ENCODE results near the gene ASMTL.
"Not testable (repeated sequence)": the region's sequence is repeated elsewhere in the genome, so short reads cannot be mapped to it uniquely, and the experiment has no call there.

The ASMTL gene

DNA sequence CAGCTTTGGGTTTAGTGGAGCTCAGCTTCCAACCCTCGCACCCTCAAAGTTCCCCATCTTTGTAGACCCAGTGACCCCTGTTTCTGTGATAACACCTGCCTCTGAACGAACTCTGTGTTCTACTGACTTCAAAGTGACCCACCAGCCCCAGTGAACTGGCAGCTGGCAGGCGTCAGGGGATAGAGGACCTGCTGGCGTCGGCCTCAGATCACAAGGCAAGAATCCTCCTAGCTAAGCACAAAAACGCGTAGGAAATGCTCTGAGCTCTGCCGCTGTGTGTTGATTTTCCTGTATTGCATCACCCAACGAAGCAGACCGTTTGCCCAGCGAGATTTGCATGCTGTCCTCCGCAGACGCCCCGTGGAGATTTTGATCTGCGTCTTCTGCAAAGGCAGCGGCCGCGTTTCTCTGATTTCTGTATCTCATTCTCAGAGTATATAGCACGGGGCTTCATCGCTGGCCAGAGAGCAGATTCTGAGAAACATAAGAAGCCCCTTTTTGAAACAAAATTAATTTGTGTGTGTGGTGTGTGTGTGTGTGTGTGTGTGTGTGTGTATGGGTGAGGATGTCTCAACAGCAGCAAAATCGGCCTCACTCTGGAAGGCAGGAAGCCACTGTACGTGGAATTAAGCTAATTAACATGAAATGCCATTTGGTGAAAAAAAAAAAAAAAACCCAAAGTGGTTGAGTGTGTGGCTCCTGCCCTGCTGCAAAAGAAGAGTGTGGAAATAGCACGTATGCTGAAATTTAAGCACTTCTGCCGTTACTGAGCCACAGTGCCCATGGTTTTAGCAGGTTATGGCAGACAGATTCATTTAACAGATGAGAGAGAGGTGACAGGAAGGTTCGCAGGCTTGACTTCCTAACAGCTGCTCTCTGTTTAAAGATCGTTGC, 29.2 kb upstream of the ASMTL start:
- peak; percentile 64 for DNase-seq

GRCh38 chrX:1480082-1480785, 27.5 kb upstream of the ASMTL start:
- no peak for DNase-seq

DNA sequence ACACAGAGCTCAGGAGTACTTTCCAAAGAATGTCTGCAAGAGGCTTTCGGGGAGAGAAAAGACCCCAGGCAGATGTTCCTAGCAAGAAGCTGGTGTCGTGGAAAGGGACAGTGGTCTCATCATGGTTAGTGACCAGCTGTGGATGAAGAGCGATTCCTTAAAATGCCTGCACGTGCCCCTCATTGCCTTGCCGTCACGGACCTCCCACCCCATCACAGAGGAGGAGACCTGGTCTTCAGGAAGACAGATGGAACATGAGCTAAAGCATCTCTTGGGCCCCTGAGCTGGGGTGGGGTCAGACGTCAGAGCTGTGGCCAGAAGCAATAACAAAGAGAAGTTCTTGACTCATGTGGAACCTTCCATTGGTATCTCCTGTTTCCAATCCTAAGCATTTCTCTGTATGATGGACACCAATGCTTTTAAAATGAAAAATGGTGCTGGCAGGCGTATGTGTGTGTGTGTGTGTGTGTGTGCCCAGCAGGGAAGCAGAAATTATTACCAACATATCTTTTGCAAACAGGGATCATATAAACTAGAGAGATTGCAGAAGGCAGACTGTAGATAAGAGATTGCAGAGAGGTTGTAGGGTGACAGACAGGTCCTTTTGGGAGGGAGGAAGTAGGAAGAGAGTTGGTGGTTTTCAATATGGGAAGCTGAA, 25.2 kb upstream of the ASMTL start:
- no peak for DNase-seq

GRCh38 chrX:1477229-1477628, 24.5 kb upstream of the ASMTL start:
- no peak for DNase-seq

DNA sequence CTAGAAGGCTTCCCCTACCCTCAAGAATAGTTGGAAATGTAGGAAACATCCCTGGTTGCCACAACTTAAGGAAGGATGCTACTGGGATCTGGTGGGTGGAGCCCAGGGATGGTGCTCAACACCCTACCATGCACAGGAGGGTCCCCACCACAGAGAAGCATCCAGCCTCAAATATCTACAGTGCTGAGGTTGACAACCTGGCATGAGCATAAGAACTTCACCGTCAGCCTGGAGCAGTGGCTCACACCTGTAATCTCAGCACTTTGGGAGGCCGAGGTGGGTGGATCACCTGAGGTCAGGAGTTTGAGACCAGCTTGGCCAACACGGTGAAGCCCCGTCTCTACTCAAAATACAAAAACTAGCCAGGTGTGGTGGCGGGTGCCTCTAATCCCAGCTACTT, 24.0 kb upstream of the ASMTL start:
- DNase-seq, result no peak

DNA sequence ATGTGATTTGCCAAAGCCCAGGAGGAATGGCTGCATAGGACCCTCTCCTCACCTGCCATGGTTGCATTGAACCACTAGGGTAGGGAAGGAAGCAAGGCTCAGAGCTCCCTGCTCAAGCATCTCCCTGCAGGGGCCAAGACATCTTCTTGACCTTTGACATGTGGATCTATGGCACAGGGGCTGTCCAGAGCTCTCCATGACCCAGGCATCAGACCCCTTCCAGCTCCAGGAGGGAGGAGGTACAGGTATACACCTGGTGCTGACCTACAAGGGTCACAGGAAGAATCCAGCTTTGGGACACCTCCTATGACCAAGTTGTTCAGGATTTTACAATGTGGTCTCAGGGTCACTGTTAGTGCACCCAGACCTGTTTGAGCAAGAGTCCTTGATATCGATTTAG, 23.2 kb upstream of the ASMTL start:
- no peak for DNase-seq

DNA sequence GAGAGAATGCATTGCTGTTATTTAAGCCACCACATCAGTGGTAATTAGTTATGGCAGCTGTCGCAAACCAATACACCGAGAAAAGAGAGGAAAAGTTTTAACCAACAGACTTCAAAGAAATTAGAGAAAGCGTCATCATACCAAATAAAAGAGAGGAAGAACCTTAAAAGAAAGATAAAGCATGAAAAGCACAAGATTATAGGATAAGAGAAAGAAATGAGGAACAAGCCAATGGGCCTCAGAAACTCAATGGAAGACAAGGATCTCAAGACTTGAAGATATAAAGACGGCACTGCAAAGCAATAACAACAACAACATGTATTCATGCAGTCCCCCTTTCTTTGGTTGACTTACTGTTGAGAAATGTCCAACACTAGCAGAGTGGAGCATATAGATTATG, 22.8 kb upstream of the ASMTL start:
- DNase-seq, result no peak

- DNase-seq, result not testable (repeated sequence)
Observed at GRCh38 chrX:1474593-1474992, 21.9 kb upstream of the ASMTL start.

DNA sequence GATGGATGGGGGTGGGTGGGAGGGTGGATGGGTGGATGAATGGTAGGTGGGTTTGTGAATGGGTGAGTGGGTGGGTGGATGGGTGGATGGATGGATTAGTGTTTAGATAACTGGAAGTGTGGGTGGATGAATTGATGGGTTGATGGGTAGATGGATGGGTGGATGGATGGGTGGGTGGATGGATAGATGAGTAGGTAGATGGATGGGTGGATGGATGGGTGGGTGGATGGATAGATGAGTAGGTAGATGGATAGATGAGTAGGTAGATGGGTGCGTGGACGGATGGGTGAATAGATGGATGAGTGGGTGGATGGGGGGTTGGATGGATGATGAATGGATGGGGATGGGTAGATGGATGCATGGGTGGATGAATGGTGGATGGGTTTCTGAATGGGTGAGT, 20.3 kb upstream of the ASMTL start:
- DNase-seq, result no peak

GRCh38 chrX:1468250-1468772, 15.6 kb upstream of the ASMTL start:
- DNase-seq, result peak; percentile 71

DNA sequence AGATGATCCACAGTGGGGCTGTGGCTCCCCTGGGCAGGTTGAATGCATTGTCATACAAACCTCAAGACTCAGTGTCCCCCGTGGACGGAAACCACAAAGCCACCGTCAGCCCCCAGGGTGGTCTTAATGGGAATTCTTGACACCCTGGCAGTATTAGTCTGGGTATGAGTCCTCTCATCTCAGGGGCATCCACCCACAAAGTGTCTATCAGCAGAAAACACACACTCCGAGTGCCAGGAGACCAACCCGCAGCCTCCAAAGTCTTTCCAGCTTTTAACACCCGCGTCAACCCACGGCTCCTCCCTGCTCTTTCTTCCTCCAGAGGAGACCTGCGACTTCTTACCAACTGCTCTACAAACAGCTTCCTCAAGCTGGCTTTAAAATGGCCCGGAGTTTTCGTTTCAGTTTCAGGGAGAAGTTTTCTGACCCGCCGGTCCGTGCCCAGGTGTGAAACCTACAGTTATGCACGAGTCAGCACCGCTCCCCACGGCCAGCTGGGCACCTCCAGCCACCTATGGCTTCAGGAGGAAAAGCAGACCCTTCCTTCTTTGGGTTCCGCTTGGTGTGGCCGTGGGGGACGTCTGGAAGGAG, 14.4 kb upstream of the ASMTL start:
- no peak for DNase-seq

GRCh38 chrX:1466232-1466661, 13.5 kb upstream of the ASMTL start:
- no peak for DNase-seq

- no peak for DNase-seq
Observed at GRCh38 chrX:1465286-1466231, 12.8 kb upstream of the ASMTL start.

- no peak for DNase-seq
Observed at GRCh38 chrX:1464971-1465285, 12.2 kb upstream of the ASMTL start.

DNA sequence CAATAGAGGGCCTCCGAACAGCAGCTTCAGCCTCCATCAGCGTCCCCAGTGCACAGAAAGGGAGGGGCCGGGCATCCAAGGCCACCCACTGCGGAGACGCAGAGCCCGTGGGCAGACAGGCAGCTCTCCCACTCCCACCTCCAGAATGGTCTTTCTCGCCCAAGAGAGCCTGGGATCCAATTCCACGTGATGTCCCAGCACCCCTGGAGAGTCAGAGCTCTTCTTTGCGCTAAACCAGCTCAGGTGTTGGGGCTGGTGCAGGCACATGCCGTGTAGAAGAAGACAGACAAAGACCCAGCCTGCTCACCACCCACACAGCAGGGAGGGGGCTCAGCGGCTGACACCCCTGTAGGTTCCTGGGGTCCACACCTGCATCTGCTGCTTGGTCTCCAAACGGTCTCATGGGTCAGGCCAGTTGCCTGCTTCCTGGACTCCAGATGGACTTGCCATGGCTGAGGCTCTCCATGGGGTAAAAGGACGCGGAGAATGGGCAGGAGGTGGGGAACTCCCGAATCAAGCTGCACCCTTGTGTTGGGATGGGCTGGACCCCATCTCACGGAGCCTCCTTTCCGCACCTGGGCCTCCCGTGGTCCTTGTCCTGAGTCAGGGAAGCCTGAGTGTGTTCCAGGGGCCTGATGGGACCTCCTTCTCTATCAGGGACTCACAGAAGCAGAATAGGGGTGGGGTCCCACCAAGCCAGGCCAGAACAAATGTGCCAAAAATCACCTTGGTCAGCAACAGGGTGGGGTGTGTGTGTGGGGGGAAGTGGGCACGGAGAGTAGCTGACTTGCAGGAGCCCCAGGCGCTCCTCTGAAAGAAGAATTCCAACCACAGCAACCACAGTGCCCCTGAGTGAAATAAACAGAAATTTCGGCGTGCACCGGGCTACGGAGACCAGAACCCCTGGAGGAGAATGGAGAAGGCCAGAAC, 11.6 kb upstream of the ASMTL start:
- no peak for DNase-seq

- DNase-seq, result no peak
Observed at GRCh38 chrX:1463581-1463980, 10.9 kb upstream of the ASMTL start.

GRCh38 chrX:1462596-1463251, 10.0 kb upstream of the ASMTL start:
- peak; percentile 63 for DNase-seq

DNA sequence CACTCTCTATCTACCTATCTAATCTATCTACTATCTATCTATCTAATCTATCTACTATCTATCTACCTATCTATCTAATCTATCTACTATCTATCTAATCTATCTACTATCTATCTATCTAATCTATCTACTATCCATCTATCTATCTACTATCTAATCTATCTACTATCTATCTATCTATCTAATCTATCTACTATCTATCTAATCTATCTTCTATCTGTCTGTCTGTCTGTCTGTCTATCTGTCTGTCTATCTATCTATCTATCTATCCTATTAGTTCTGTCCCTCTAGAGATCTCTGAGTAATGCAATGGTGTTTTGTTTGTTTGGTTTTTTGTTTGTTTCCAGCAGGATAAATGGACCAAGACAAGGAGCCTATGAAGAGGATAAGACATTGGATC, 9.4 kb upstream of the ASMTL start:
- DNase-seq, result no peak

- DNase-seq, result no peak
Observed at GRCh38 chrX:1455948-1456280, 3.2 kb upstream of the ASMTL start.

Measured in effector CD4-positive, alpha-beta T cell (primary cell).